Cardiac muscle cell (in vitro differentiated cells and primary cell): Measurements from ENCODE around the gene RIC3. TPM values are rescaled to one million over a fixed set of nuclear protein-coding genes. Genes with fewer than 3 reads are reported as not detected.

Source experiments
- DNase-seq, 2 donors: peaks; one replicate each; pipeline versions ENCODE4 v3.0.0 to v3.0.0-alpha.2; 2010 to 2017; ENCODE audit warnings: low read depth in 1 of 2, low spot score in 1 of 2
- H3K27ac ChIP-seq: fragments of 200-600 bp; sonication (generic); 2 replicates; pipeline ENCODE4 v1.5.1; 2016
- H3K27me3 ChIP-seq: fragments of 200-600 bp; sonication (generic); 2 replicates; pipeline ENCODE4 v1.6.0; 2016; ENCODE audit warnings: control low read depth
- H3K36me3 ChIP-seq: fragments of 200-600 bp; sonication (generic); 2 replicates; pipeline ENCODE4 v1.5.1; 2016; ENCODE audit warnings: control low read depth
- H3K4me1 ChIP-seq: fragments of 200-600 bp; sonication (generic); 2 replicates; pipeline ENCODE4 v1.8.1; 2017; ENCODE audit warnings: low read depth, mild to moderate bottlenecking, mixed run types
- H3K4me3 ChIP-seq: fragments of 200-600 bp; sonication (generic); 2 replicates; pipeline ENCODE4 v1.5.1; 2016; ENCODE audit warnings: mild to moderate bottlenecking
- H3K9me3 ChIP-seq: fragments of 200-600 bp; sonication (generic); 2 replicates; pipeline ENCODE4 v1.5.1; 2017; ENCODE audit warnings: low read depth, mild to moderate bottlenecking, control low read depth
- CTCF ChIP-seq: IDR thresholded peaks from 2 replicates; pipeline ENCODE4 v1.5.1; 2012; ENCODE audit warnings: low read depth, mild to moderate bottlenecking, low read length
- polyA plus RNA-seq: library from polyadenylated mRNA; unstranded; fragments of >200 nt; fragmentation: Nextera tagmentation; extraction: Ambion mirVana; gene quantifications from 2 replicates; pipeline ENCODE4 v1.2.1, GENCODE V29; 2016
- total RNA-seq: library from RNA; depleted of rRNA; stranded (reverse); fragments of >200 nt; gene quantifications from 2 replicates; pipeline ENCODE4 v1.2.3, GENCODE V29; 2016

The RIC3 gene
- total and polyA plus RNA-seq, 2 experiments from 2014 or later = 14.3 to 22.1 TPM

- no peaks in the 10 kb centered on the region for H3K9me3 ChIP-seq
- TF ChIP-seq CTCF = no peak
- H3K27me3 ChIP-seq = no peaks in the 10 kb centered on the region
- no peak overlapping the region for H3K4me3 ChIP-seq
- H3K4me1 ChIP-seq = peaks cover 20% of the 10 kb centered on the region
- H3K36me3 ChIP-seq = no peaks in the 10 kb centered on the region
- H3K27ac ChIP-seq = no peak overlapping the region
- no peak for DNase-seq
Observed at GRCh38 chr11:8087756-8088155, 81.1 kb downstream of the RIC3 start.

- Histone ChIP-seq H3K27ac (no peak overlapping the region), H3K36me3 (no peaks in the 10 kb centered on the region), H3K9me3 (no peaks in the 10 kb centered on the region), H3K4me1 (peaks cover 24% of the 10 kb centered on the region), H3K27me3 (no peaks in the 10 kb centered on the region), H3K4me3 (no peak overlapping the region)
- DNase-seq = no peak
- peak; percentile 21 for TF ChIP-seq CTCF
Observed at GRCh38 chr11:8087185-8087584, 81.6 kb downstream of the RIC3 start.

GRCh38 chr11:8086571-8086970 is 82.3 kb downstream of the RIC3 start:
- no peak overlapping the region for H3K27ac ChIP-seq
- no peaks in the 10 kb centered on the region for H3K9me3 ChIP-seq
- no peak for TF ChIP-seq CTCF
- no peaks in the 10 kb centered on the region for H3K27me3 ChIP-seq
- H3K36me3 ChIP-seq = no peaks in the 10 kb centered on the region
- DNase-seq = no peak
- H3K4me3 ChIP-seq = no peak overlapping the region
- H3K4me1 ChIP-seq = peaks cover 30% of the 10 kb centered on the region

- no peak overlapping the region for H3K4me3 ChIP-seq
- no peak for TF ChIP-seq CTCF
- H3K4me1 ChIP-seq = peaks cover 30% of the 10 kb centered on the region
- DNase-seq = no peak
- no peaks in the 10 kb centered on the region for H3K9me3 ChIP-seq
- no peaks in the 10 kb centered on the region for H3K27me3 ChIP-seq
- H3K36me3 ChIP-seq = no peaks in the 10 kb centered on the region
- no peak overlapping the region for H3K27ac ChIP-seq
Observed at GRCh38 chr11:8086001-8086479, 82.8 kb downstream of the RIC3 start.

- Histone ChIP-seq H3K4me3 (no peak overlapping the region), H3K4me1 (peaks cover 30% of the 10 kb centered on the region), H3K9me3 (no peaks in the 10 kb centered on the region), H3K27me3 (no peaks in the 10 kb centered on the region), H3K36me3 (no peaks in the 10 kb centered on the region), H3K27ac (no peak overlapping the region)
- TF ChIP-seq CTCF = no peak
- DNase-seq = no peak
Observed at GRCh38 chr11:8085011-8085645, 83.7 kb downstream of the RIC3 start.
